Gastrocnemius medialis (tissue), 4 donors: Measurements from ENCODE around the gene EED.

Source experiments
- CTCF ChIP-seq, 5 experiments: fragments of 450-650 bp in 3 of 5; fragments of 200-600 bp in 2 of 5; sonication (generic) in 2 of 5; IDR thresholded peaks in 4 of 5; conservative IDR thresholded peaks in 1 of 5; 1 replicate in 4 of 5; 2 replicates in 1 of 5; pipeline ENCODE4 v1.5.1; 2016 to 2019; ENCODE audit warnings: antibody characterized with exemption in 5 of 5, mild to moderate bottlenecking in 3 of 5, moderate library complexity in 3 of 5
- POLR2A ChIP-seq, 2 donors: fragments of 450-650 bp; IDR thresholded peaks; one replicate each; pipeline ENCODE4 v1.6.1; 2017; ENCODE audit warnings: antibody characterized with exemption in 2 of 2, mild to moderate bottlenecking in 2 of 2, moderate library complexity in 2 of 2

DNA sequence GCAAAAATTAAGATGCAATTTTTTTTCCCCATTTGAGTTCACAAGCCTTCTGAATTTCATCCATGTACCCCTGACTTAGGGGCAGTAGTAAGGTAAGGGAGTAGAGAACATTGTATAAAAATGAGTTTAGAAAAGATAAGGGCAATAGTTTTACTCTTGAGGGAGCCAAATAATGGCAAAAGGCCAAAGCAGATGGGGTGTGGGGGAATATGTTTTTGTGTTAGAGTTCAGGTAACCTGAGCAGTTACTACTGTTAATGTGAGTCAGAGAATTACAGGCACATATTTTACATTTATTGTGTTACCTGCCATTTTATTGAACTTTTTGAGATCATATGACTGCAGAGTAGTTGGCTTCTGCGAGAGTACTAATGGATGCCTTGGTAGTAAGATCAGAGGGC lies 3.1 kb downstream of the EED start:
- TF ChIP-seq CTCF (IDR thresholded peaks at IDR 0.05 in 4 of 5, conservative IDR thresholded peaks at IDR 0.05 in 1 of 5) = no peak
- TF ChIP-seq POLR2A (IDR thresholded peaks at IDR 0.05) = no peak
